Central memory CD4-positive, alpha-beta T cell (primary cell): ENCODE data around the gene RPS6KA3.
A peak's percentile ranks its signal among the peaks of the same experiment; 100 is the strongest.

Experiments
- DNase-seq: peaks from one replicate; pipeline ENCODE4 v3.0.0; 2022
- total RNA-seq, 3 experiments: gene quantifications; one replicate each; lab custom pipeline; 2026; lab: John Stamatoyannopoulos, UW

Gene RPS6KA3
- 219 to 346 (median 250) reads per million in 3 experiments for total RNA-seq

DNA sequence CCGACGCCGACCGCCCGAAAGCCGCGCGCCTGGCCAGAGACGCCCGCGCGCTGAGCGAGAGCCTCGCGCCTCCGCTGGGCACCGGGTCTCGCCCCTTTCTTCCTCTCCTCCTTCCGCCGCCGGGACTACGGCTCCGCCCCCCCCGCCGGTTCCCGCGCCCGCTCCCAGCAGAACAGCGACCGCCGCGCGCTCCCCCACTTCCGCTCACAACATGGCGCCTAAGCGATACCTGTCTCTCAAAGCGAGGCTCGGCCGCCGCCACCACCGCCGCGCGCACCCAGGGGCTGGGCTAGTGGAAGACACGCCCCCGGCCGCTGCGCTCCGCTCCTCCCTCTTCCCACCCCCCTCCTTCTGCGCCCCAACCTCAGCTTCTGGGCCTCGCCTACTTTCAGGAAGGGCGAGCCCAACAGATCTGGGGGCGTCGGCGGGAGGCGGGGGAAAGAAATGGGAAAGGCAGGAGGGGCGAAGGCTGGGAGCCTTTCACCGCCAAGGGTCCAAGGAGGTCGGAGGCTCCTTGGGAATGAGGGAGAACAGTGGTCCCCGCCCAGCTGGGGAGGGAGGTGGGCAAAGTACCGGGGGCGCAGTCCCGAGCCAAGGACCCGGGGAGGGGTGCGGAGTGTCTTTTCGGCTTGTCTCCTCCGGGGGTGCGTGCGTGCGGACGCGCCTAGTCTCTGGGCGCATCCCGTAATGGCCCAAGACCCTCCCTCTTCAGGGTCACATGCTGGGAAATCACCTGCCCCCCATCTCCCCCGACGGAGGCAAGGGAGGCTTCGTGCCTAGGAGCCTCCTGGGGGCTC is at the start of gene RPS6KA3:
RPS6KA3 (minus strand) TSS at position 100 of the 797 bp plus-strand sequence. CDS start 277 bp downstream, outside the sequence.
- peak; percentile 87 for DNase-seq

DNA sequence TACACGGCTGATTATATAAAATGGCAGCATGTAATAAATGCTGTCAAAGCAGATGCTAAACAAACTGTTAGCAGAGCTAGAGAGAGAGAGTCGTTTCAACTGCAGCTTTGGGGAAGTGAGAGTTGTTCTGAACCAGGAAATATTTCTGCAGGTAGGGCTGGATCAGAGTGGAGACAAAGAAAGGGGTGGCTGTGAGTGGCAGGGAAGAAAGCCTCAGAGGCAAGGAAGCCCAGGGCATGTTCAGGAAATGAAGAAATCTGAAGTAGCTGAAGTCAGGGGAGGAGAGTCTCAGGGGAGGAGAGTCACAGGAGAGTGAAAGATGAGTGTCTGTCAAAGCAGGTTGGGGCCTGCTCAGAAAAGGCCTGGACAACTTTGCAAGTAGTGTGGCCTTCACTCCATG is 48.4 kb upstream of the RPS6KA3 start:
- DNase-seq = no peak

DNA sequence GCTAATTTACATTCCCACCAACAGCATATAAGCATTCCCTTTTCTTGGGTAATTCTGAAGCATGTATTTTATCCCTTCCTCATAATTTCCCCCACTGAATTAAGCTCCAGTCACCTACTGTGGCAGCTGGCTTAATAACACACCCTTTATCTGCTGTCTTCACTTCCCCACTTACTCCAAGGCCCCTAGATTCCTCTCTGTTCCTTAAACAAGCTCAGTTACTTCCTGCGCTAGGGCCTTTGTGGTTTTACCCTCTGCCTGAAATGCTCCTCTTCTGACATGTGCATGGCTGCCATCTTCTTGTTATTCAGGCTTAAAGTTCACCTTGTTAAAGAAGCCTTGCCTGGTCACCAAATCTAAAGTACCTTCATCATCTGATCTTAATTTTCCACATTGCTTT is 47.2 kb upstream of the RPS6KA3 start:
- DNase-seq = no peak

DNA sequence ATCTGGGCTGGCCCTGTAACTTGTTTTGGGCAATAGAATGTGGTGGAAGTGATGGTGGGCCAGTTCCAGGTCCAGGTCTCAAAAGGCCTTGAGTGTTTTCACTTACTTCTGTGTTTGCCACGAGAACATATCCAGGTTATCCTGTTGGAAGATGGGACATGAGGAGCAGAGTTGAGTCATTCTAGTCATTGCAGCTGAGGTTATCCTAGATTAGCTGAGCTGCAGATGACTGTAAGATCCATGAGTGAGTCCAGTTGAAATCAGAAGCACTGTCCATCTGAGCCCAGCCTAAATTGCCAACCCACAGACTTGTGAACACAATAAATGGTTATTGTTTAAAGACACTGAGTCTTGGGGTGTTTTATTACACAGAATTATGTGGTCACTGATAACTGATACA is 45.3 kb upstream of the RPS6KA3 start:
- no peak for DNase-seq

DNA sequence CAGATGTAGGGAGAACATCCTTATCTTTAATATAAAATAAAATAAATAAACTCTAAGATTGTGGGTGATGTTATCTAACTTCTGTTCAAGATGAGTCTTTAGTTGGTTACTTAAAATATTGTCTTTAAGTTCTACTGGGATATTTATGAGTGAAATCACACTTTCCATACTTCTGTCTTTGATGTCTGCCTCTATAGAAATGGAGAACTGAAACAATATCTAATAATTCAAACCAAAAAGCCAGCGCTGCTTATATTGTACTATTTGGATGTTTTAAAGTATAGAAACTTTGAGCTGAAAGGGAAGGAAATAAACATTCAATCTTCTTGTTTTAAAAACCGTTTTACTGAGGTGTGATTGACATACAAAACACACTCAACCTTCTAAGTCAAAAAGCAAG is 44.8 kb upstream of the RPS6KA3 start:
- DNase-seq = no peak

DNA sequence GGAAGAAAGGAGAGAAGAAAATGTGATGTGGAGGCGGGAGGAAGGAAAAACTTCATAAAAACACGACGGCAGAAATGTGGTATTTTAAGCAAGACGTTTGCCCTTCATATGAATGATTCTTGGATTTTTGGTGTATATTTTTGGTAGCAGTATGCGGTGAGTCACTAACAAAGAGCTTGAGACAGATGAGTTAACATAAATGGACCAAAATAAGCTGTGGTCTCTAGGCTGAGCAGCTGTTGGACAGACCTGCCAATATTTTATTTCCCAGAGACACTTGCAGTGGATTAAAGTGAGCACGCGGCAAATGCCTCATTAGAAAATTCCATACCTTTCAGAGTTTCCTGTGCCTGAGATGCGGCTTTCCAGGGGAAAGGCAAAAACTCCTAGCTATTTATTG is 43.1 kb upstream of the RPS6KA3 start:
- no peak for DNase-seq

DNA sequence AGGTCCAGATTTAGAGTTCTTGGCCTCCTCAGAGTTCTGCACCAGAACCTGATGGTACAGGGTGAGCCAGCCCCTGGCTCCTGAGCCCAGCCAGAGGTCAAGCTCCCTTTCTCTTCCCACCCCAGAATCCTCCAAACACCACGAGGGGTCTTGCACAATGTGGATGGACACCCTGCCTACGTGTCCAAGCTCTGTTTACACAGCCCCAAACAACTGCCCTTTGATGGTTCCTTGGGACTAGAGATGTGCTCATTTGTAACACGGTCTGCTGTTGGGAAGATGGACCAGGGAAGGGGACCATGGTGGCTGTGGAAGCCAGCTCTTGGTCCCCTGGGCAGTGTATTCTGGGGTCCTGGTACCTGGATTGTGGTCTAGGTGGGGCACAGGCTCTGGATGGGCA is 40.0 kb upstream of the RPS6KA3 start:
- no peak for DNase-seq

DNA sequence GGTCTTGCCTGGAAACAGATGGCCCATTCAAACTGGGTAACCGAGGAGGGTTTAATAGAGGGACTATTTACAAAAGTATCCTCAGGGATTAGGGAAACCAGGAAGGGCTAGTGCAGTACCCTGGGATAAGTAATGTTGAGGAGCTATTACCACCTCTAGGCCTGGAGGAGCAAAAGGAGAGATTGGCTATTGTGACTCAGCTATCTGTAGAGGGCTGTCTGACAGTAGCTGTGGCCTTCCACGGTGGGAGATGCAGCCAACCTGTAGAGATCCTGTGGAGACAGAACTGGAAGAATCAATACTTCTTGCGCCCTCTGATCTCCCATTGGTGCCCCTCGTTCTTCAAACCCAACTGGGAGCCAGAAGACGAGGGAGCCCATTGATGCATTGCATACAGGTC is 34.1 kb upstream of the RPS6KA3 start:
- DNase-seq = no peak

DNA sequence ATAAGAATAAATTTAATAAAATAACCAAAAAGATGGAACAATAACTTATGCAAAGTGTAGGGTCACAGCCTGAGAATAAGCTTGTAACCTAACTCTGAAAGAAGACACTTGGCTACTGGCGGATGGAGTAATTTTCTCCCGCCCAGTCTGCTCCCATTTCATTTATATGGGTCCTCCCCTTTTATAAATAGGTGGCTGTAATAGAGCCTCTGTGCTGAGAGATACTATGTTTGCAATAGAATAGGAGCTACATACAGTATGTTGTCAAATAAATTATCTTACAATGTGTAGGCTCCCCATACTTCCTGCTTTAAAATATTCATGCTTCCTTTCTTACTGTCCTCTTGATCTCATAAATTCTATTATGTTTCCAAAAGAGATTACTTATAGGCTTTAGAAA is 28.2 kb upstream of the RPS6KA3 start:
- no peak for DNase-seq

DNA sequence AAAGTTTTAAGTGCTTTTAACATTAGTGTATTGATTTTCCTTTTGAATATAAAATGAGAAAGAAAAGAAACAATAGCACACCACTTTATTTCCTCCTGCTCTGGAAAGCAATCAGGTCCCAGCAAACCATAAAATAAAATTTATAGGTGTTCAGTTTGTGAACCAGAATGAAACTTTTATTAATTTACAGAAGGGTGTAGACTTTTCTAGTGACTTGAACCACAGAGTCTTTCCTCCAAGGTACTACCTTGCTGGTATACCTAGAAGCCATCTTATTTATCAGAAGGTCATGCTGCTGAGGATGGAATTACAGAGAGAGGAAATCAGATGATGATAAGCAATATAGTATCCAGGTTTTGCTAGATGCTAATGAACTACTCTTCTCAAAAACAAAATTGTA is 27.6 kb upstream of the RPS6KA3 start:
- DNase-seq = no peak

DNA sequence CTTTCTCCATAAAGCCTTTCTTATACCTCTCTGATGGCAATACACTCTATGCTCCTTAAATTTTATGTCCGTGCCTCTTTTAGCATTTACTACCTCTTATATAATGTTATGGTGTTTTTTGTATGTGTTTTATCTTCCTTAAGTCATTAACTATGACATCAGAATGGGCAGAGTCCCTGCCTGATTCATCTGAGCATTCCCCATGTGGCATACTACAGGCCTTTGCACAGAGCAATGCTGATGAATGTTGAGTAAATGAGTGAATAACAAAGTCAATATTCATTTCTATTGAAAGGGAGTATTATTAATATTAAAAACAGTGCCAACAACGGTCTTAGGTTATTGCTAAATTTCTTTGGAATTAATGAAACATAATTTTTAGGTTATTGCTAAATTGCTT is 18.8 kb upstream of the RPS6KA3 start:
- DNase-seq = no peak

DNA sequence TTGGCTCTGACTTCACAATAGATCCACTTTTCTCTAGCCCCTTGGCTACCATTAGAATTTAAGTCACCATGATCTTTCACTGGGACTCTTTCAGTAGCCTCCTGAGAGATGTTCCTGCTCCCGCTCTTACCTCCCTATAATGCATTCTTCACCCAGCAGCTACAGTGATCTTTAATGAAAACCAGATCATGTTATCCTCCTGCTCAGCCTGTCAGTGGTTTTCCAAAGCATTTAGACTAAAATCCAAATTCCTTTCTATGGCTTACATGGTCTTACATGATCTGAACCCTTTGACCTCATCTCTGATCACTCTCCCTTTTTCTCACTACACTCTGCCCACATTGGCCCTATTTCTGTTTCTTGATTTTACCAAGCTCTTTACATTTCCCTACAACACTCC is 18.3 kb upstream of the RPS6KA3 start:
- DNase-seq = no peak

DNA sequence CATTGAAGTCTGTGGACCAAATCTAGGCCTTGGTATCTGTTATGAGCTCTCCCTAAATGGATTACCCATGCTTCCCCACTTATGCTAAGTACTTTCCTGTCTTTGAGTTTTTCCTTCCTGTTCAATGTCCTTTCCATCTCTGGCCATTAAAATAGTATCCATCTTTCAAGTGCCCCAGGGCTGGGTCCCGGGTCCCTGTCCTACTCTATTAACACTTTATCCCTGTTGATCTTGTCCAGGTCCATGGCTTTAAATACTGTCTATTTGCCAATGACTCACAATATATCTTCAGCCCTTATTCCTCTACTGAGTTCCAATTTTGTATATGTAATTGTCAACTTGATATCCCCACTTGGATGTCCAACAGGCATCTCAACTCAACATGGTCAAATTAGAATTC is 17.7 kb upstream of the RPS6KA3 start:
- no peak for DNase-seq

DNA sequence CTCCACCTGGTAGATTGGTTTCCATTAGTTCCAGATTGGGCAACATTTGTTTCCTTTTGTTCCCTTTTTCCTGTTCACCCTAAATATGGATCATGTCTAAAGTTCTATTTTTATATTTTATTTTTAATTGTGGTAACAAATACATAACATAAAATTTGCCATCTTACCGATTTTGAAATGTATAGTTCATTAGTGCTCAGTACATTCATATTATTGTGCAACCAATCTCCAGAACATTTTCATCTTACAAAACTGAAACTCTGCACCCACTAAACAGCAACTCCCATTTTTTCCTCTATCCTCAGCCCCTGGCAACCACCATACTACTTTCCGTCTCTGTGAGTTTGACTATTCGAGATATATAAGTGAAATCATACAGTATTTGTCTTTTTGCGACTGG is 14.2 kb upstream of the RPS6KA3 start:
- DNase-seq = no peak

DNA sequence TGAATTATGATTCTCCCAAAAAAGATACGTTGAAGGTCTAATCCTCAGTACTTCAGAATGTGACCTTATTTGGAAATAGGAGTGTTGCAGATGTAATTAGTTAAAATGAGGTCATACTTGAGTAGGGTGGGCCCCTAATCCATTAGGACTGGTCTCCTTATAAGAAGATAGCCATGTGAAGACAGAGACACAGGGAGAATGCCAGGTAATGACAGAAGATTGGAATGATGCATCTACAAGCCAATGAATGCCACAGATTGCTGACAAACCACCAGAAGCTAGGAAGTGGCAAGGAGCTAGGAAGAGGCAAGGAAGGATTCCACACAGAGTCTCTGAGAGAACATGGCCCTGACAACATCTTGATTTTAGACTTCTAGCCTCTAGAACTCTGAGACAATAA is 7.4 kb upstream of the RPS6KA3 start:
- no peak for DNase-seq

DNA sequence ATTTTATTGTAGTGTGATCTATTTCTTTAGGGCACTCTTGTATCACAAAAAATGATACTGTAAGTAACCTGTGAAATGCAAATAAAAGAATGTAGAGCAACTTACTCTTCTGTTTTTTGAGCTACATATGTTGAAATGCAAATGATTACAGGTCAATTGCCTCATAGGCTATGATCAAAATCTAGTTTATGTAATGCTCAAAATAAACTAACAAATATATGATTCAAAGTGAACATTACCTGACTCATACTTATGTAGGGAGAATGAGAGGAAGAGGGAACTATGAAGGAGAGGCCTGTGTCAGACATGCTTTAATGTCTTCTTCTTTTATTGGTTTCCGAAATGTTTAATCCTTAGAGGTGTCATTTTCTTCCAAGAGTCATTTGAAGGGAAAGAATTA is 5.0 kb upstream of the RPS6KA3 start:
- no peak for DNase-seq

DNA sequence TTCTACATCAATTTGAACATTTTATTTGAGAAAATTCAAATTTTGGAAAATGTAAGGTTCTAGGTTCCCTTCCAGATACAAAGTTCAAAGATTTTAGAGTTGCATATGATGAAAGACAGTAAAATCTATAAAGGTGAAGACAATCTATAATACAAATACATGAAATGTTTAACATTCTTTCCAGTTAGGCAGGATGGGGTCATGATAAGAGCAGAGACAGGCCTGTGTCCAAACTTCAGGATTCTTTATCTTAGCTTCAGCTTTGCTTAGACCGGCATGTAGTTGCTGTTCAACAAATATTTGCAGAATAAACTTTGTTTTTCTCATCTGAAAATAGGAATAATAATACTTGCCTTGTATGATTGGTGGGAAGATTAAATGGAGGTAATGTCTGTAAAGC is 4.5 kb upstream of the RPS6KA3 start:
- no peak for DNase-seq

DNA sequence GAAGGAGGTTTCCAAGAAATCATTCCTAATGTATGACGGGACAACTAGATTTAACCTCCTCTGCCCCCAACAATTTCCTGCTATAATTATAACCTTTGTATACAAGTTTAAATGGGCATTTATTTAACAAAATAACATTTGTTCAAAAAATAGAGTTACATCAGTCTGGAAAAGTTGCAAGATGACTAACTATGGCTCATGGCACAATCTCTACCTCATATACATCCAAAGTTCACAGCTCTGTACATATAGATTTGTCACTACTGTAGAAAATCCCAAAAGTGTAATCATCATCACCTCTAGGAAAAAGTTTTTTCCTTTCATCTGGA is 3.8 kb upstream of the RPS6KA3 start:
- DNase-seq = no peak

DNA sequence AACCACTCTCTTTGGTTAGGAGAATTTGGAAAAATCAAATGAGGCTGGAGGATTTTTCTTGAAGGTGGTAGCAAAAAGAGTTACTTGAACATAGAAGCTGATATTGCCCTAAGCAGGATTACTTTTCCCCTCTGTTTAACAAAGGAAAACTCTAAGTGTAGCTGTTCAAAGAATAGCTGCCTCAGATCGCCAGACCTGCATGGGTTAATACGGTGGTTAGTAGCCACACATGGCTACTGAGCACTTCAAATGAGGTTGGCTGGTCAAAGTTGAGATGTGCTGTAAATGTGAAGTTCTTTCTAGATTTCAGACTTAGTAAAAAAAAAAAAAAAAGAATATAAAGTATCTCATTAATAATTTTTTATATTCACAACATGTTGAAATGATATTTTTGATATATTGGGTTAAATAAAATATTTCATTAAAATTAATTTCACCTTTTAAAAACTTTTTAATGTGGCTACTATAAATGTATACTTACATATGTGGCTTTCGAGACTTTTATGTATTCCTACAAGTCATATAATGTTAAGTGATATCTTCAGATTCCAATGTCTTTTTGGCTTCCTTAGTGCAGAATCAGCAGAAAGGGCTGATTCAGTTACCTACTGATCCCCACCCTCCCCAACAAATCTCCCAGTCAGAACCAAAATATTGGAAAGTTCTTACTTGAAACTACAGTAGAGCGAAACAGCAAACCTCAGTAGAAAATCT is 3.3 kb upstream of the RPS6KA3 start:
- no peak for DNase-seq

DNA sequence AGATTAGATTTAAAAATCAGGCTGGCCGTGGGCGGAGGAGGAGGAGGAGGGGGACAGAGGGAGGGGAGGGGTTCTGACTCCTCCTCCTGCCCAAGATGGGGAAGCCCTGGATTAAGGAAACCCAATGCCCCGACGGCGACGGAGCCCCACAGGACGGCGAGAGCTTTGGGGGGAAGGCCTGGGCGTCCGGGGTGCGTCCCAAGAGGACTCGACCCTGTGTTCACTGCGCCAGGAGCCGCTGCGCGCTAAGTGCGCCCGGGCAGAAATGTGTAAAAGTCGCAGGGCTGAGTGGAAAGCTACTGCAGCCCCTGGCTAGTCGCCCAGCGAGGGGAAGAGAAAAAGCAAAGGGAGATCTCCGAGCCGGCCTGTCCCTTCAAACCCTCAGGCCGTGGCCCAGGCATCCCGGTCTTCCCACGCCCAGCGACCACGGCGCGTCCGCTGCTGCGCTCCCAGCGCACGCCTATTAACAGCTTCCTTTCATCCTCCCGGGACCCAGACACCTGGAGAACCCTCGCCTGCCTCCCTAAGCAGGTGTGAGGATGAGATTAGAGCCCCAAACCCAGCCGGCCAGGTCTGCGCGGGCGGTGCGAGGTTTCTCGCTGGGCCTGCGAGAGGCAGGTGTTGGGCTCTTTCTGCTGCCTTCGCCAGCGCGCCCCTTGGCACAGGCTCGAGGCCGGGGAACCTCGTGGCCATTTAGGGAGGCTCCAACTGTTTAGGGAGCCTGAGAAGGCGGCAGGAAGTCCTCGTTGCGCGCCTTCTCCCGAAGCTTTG is 1.4 kb upstream of the RPS6KA3 start:
- no peak for DNase-seq

DNA sequence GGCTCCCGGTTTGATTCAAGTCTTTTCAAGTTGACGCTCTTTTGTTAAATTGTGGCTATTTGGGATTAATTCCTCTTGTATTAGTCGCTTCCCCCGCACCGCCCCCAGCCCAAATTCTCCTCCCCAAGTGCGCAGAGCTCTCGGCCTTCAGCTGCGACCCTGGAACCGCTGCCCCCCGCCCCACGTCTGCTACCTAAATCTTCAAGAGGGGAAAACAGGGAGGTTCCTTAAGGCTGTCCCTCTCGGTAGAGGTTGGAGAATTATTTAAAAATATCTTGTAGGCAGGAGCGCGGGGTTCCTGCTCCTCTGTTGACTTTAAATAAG is 860 bp upstream of the RPS6KA3 start:
- DNase-seq = no peak

DNA sequence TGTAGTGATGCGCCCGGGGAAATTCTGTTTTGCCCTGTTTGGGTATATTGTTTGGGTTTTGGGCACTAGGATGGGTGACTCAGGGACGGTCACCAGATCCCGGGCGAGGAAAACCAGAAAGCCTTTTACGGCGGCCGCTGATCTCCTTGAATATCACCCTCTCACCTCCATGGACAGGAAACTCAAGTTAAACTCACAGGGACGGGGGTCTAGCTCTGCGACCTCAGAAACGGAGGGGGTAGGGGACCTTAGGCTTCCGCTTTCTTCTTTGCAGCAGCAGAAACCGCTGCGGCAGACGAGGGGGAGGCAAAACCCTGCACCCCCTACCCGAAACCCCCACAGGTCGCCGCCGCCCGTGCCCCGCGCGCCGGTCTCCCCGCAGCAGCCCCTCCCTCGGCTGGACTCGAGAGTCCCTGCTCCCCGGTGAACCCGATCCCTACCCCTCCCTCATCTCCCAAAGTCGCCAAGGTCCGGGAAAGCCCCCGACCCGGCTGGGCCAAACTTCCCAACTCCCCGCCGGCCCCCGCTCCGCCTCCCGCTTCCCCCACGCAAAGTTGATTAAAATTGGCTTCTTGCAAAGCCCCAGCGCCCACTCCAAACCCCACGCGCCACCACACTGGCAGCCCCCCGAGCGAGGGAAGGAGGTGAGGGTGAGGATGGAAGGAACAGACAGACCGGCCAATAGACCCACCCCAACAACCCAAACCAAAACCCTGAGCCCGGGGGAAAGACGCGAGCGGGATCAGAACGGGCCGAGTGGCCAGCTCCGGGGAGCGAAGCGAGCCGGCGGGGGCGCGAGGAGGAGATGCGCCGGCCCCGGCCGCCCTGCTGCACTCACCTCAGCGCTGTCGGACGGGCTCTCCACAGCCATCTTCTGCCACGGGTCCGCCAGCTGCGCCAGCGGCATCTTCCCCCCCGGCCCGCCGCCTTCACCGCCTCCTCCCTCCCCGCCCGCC is 705 bp downstream of the RPS6KA3 start:
- DNase-seq = no peak

DNA sequence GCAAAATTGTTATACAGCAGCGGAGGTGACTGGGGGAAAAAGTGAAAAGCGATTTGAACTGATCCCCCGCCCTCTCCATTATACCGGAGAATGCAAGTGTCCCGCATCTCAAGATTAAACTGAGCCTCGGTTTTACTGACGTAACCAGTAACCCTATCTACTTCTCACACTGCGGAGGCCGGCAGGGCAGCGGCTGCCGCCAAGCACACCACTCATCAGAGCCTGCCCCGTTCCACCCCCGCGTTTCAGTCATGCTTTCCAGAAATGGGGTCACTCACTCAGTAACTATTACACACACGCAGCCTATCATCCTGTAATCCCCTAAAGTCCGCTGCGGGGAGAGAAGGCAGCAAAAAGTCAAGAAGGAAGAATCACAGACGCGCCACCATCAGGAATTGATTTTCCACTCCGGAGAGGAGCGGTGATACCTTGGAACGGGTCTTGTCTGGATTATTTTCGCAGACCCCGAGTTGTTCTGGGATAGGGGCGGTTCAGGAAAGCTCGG is 1.4 kb downstream of the RPS6KA3 start:
- peak; percentile 59 for DNase-seq
